Stimulated activated memory B cell treated with anti-CD40 and anti-IgM and Interleukin-4, amounts not matched to agents 10 μg/mL and 1 μg/mL and 100 μg/mL, for 72 hours (primary cell): ENCODE data around the gene NAT8.
"Not testable (repeated sequence)": the region's sequence is repeated elsewhere in the genome, so short reads cannot be mapped to it uniquely, and the experiment has no call there.

Experiments
- ATAC-seq: fragments of 150-1000 bp; cut with Tn5 transposase; 2 replicates; pipeline ENCODE4 v1.10.0; 2021
- H3K27ac Mint-ChIP-seq: one replicate; pipeline ENCODE4 v1.8.0; 2022; ENCODE audit warnings: mild to moderate bottlenecking, mixed read lengths
- H3K27me3 Mint-ChIP-seq: one replicate; pipeline ENCODE4 v1.8.0; 2022; ENCODE audit warnings: mixed read lengths
- H3K36me3 Mint-ChIP-seq: one replicate; pipeline ENCODE4 v1.8.0; 2022; ENCODE audit warnings: mixed read lengths
- H3K4me1 Mint-ChIP-seq: one replicate; pipeline ENCODE4 v1.8.0; 2022; ENCODE audit warnings: mixed read lengths
- H3K4me3 Mint-ChIP-seq: one replicate; pipeline ENCODE4 v1.8.0; 2022; ENCODE audit warnings: mild to moderate bottlenecking, moderate library complexity, mixed read lengths
- H3K9me3 Mint-ChIP-seq: one replicate; pipeline ENCODE4 v1.8.0; 2022; ENCODE audit warnings: mixed read lengths

NAT8 gene

GRCh38 chr2:73651591-73652230, 9.5 kb upstream of the NAT8 start:
- Mint-ChIP-seq H3K9me3 (peaks cover 2% of the 10 kb centered on the region), H3K4me3 (no peak overlapping the region), H3K36me3 (no peaks in the 10 kb centered on the region), H3K27ac (no peak overlapping the region), H3K4me1 (no peaks in the 10 kb centered on the region), H3K27me3 (peaks cover 18% of the 10 kb centered on the region)
- ATAC-seq: peak; percentile 45

DNA sequence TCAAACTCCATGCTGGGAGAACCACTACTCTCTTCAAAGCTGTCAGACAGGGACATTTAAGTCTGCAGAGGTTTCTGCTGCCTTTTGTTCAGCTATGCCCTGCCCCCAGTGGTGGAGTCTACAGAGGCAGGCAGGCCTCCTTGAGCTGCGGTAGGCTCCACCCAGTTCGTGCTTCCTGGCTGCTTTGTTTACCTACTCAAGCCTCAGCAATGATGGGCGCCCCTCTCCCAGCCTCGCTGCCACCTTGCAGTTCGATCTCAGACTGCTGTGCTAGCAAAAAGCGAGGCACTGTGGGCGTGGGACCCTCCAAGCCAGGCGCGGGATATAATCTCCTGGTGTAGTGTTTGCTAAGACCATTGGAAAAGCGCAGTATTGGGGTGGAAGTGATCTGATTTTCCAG, 5.5 kb upstream of the NAT8 start:
- H3K27me3 Mint-ChIP-seq: peaks cover 33% of the 10 kb centered on the region

GRCh38 chr2:73641767-73642062, 507 bp downstream of the NAT8 start:
- Mint-ChIP-seq H3K4me1 (no peaks in the 10 kb centered on the region), H3K27ac (no peak overlapping the region), H3K36me3 (no peaks in the 10 kb centered on the region), H3K4me3 (no peak overlapping the region), H3K27me3 (peaks cover 38% of the 10 kb centered on the region), H3K9me3 (peaks cover 8% of the 10 kb centered on the region)
- no peak for ATAC-seq

More for the DNA sequence above, 5.5 kb upstream of the NAT8 start:
- H3K4me1 Mint-ChIP-seq, H3K36me3 Mint-ChIP-seq, H3K4me3 Mint-ChIP-seq, ATAC-seq, H3K27ac Mint-ChIP-seq, H3K9me3 Mint-ChIP-seq: not testable (repeated sequence)

- Mint-ChIP-seq H3K4me1 (no peaks in the 10 kb centered on the region), H3K9me3 (peaks cover 8% of the 10 kb centered on the region), H3K36me3 (no peaks in the 10 kb centered on the region), H3K27ac (no peak overlapping the region), H3K4me3 (no peak overlapping the region), H3K27me3 (peaks cover 32% of the 10 kb centered on the region)
- no peak for ATAC-seq
Measured at GRCh38 chr2:73640946-73641766, 1.1 kb downstream of the NAT8 start.

DNA sequence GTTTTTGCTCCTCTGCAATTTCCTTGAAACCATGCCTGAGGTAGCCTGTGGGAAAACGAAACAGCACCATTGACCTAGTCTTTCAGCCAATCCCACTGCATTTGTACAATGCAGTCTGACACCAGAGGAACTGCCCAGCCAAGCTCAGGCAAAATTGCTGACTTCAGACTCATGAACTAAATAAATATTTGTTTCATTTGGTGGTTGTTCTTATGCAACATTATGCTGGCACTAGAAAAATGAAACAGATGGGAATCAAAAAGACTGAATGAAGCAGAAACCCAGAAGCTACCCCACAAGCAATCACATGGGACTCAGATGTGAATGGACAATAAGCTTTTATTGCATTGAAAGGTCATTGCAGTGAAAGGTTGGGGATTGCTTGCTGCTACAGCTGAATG, 1.7 kb downstream of the NAT8 start:
- Mint-ChIP-seq H3K36me3 (no peaks in the 10 kb centered on the region), H3K9me3 (peaks cover 8% of the 10 kb centered on the region), H3K4me3 (no peak overlapping the region), H3K4me1 (no peaks in the 10 kb centered on the region), H3K27me3 (peaks cover 26% of the 10 kb centered on the region), H3K27ac (no peak overlapping the region)
- no peak for ATAC-seq

DNA sequence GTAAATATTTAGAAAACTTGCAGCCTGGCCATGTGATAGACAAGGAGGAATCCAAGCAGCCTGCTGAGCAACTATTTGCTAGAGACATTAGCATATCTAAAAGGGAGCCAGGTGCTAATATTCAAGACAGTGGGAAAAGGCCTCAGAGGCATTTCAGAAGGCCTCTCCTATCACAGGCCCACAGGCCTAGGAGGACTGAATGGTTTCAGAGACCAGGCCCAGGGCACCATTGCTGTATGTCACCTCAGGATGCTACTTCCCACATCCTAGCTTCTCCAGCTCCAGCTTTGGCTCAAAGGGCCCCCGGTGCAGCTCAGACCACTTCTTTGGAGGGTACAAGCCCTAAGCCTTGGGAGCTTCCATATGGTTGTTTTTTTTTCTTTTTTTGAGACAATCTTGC, 3.8 kb downstream of the NAT8 start:
- Mint-ChIP-seq H3K4me3 (no peak overlapping the region), H3K27ac (no peak overlapping the region), H3K36me3 (no peaks in the 10 kb centered on the region), H3K27me3 (peaks cover 14% of the 10 kb centered on the region), H3K4me1 (no peaks in the 10 kb centered on the region), H3K9me3 (peaks cover 8% of the 10 kb centered on the region)
- no peak for ATAC-seq

DNA sequence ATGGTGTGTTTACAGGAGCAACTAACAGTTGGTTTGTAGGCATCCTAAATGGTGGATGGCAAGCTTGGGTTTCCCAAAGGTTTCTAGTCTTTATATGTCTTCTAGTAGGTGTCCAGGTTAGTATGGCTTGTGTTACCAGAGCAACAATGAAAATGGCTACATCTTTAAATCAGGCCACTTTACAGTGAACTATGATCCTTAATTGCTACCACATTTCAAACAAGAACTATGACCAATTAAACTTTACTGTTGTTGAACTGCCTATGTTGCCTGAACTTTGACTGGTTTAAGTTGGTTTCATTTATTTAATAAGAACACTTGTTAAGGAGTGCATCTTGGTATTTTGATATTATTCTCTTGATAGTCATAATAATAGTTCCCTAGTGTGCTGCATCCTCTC, 5.2 kb downstream of the NAT8 start:
- not testable (repeated sequence) for H3K36me3 Mint-ChIP-seq, H3K4me3 Mint-ChIP-seq, H3K4me1 Mint-ChIP-seq, ATAC-seq, H3K9me3 Mint-ChIP-seq, H3K27ac Mint-ChIP-seq
- H3K27me3 Mint-ChIP-seq: peaks cover 10% of the 10 kb centered on the region

DNA sequence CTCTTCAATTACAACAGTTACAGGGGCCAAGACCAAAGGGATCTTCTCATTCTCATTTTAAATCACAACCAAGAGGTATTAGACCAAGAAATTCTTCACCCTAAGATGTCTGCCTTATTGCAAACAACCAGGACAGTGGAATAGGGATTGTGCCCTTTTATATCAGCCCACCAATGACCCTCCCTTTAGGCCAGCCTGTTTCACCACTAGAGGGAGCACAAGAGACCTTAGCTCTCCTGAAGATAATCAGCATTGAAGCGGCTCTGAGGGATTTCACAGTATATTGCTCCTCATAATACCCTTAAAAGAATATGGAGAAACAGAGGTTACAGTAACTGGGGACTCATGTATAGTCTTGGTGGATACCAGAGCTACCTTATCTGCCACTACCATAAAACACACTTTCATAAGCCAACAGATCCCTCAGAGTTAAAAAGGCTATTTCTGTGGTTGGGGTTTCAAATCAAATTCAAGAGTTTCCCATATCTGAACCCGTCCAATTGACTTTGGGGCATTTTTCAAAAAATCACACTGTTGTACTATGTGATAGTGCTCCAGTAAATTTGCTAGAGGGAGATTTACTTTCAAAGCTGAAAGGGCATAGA, 11.5 kb downstream of the NAT8 start:
- not testable (repeated sequence) for H3K27me3 Mint-ChIP-seq, H3K4me3 Mint-ChIP-seq, H3K36me3 Mint-ChIP-seq, H3K27ac Mint-ChIP-seq, H3K9me3 Mint-ChIP-seq, H3K4me1 Mint-ChIP-seq
- peak; percentile 77 for ATAC-seq

GRCh38 chr2:73628493-73628892, 13.7 kb downstream of the NAT8 start:
- H3K9me3 Mint-ChIP-seq, ATAC-seq, H3K27ac Mint-ChIP-seq, H3K4me1 Mint-ChIP-seq, H3K4me3 Mint-ChIP-seq, H3K36me3 Mint-ChIP-seq: not testable (repeated sequence)
- H3K27me3 Mint-ChIP-seq: peaks cover 13% of the 10 kb centered on the region

- not testable (repeated sequence) for H3K36me3 Mint-ChIP-seq, ATAC-seq, H3K9me3 Mint-ChIP-seq, H3K4me1 Mint-ChIP-seq, H3K4me3 Mint-ChIP-seq
- Mint-ChIP-seq H3K27ac (peak overlapping the region; percentile 38), H3K27me3 (peaks cover 13% of the 10 kb centered on the region)
Measured at GRCh38 chr2:73626237-73626636, 16.0 kb downstream of the NAT8 start.

GRCh38 chr2:73624625-73625024, 17.6 kb downstream of the NAT8 start:
- not testable (repeated sequence) for H3K27ac Mint-ChIP-seq, H3K36me3 Mint-ChIP-seq, H3K4me3 Mint-ChIP-seq, H3K9me3 Mint-ChIP-seq, ATAC-seq, H3K4me1 Mint-ChIP-seq
- peaks cover 13% of the 10 kb centered on the region for H3K27me3 Mint-ChIP-seq

DNA sequence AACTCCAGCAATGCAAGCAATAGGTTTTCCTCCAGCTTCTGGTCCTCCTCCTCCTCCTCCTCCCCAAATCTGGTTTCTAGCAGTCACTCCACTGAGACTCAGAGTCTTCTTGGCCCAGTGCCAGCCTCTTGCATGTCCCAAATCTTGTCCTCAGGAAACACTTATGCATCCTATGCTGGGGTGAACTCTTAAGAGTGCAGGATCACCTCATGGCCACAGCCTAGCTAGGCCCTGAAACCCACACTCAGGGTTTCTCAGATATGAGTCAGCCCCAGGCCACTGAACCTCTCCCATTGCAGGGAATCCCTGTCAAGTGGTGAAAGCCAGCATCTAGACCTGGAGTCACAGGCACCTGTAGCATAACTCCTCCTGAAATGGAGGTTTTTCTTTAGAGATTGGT, 18.2 kb downstream of the NAT8 start:
- not testable (repeated sequence) for H3K36me3 Mint-ChIP-seq
- H3K27me3 Mint-ChIP-seq: peaks cover 13% of the 10 kb centered on the region

DNA sequence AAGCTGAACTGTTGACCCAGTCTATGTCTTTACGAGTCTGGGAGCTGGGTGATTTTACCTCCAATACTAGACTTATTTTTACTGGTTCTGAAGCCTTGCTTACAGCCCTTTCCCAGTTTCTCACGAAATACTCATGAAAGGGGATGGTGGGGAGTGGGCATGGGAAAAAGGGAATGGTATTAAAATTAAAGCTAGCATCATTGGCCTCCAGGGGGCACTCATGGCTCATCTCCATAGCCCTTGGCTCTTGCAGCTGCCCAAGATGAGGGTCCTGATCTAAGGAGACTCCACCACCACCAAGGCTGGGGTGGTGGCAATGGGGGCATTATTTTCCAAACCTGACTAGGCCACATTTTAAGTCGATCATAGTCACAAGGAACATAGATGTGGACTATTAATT, 22.3 kb downstream of the NAT8 start:
- not testable (repeated sequence) for H3K4me1 Mint-ChIP-seq, H3K36me3 Mint-ChIP-seq, H3K9me3 Mint-ChIP-seq, ATAC-seq, H3K27ac Mint-ChIP-seq, H3K4me3 Mint-ChIP-seq, H3K27me3 Mint-ChIP-seq

More for the DNA sequence above, 18.2 kb downstream of the NAT8 start:
- H3K4me3 Mint-ChIP-seq, H3K9me3 Mint-ChIP-seq, ATAC-seq, H3K4me1 Mint-ChIP-seq, H3K27ac Mint-ChIP-seq: not testable (repeated sequence)

- no peaks in the 10 kb centered on the region for H3K9me3 Mint-ChIP-seq
- H3K4me3 Mint-ChIP-seq: no peak overlapping the region
- H3K36me3 Mint-ChIP-seq: peaks cover 6% of the 10 kb centered on the region
- H3K27me3 Mint-ChIP-seq: no peaks in the 10 kb centered on the region
- H3K4me1 Mint-ChIP-seq: no peaks in the 10 kb centered on the region
- no peak overlapping the region for H3K27ac Mint-ChIP-seq
- no peak for ATAC-seq
Measured at GRCh38 chr2:73614997-73615396, 27.2 kb downstream of the NAT8 start.

DNA sequence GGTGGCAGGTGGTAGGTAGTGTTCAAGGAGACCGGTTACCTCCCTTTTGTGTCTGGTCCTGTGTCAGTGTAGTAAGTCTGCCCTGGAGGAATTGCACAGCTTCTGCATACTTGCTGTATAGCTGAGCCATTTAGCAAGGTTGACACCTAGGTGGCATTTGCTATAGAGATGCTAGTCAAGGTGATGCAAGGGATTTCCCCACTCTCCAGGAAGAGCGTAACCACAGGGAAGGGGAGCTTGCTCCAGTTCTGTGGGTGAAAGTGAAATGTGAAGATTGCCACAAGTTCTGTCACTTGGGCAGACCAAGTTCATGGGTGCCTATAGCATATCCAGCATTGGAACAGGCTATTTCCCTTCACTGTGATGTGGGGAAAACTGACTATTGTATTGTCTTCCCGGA, 28.1 kb downstream of the NAT8 start:
- Mint-ChIP-seq H3K4me3 (no peak overlapping the region), H3K27me3 (no peaks in the 10 kb centered on the region), H3K4me1 (no peaks in the 10 kb centered on the region), H3K36me3 (peaks cover 6% of the 10 kb centered on the region), H3K27ac (no peak overlapping the region), H3K9me3 (no peaks in the 10 kb centered on the region)
- no peak for ATAC-seq

- no peak overlapping the region for H3K4me3 Mint-ChIP-seq
- no peaks in the 10 kb centered on the region for H3K27me3 Mint-ChIP-seq
- no peaks in the 10 kb centered on the region for H3K9me3 Mint-ChIP-seq
- no peak for ATAC-seq
- peaks cover 23% of the 10 kb centered on the region for H3K36me3 Mint-ChIP-seq
- no peaks in the 10 kb centered on the region for H3K4me1 Mint-ChIP-seq
- no peak overlapping the region for H3K27ac Mint-ChIP-seq
Measured at GRCh38 chr2:73611867-73612266, 30.4 kb downstream of the NAT8 start.
